Skeletal muscle tissue (tissue), 4 donors: ENCODE results near the gene UBE2H. TPM values are rescaled to one million over a fixed set of nuclear protein-coding genes. Genes with fewer than 3 reads are reported as not detected.
A peak's percentile ranks its signal among the peaks of the same experiment; 100 is the strongest.

Source experiments
- H3K27ac ChIP-seq: one replicate; pipeline ENCODE4 v1.7.0; 2013; ENCODE audit warnings: mild to moderate bottlenecking, low read depth, low read length, inconsistent platforms
- H3K27me3 ChIP-seq, 3 donors: one replicate each; pipeline ENCODE4 v1.7.0; 2013; ENCODE audit warnings: low read length in 3 of 3; ENCODE audit not compliant: control insufficient read depth in 3 of 3, insufficient read depth in 3 of 3
- H3K36me3 ChIP-seq, 3 donors: one replicate each; pipeline ENCODE4 v1.7.0; 2013; ENCODE audit warnings: low read length in 3 of 3; ENCODE audit not compliant: control insufficient read depth in 3 of 3, insufficient read depth in 3 of 3
- H3K4me1 ChIP-seq, 3 donors: one replicate each; pipeline ENCODE4 v1.7.0; 2013; ENCODE audit warnings: low read length in 3 of 3, mild to moderate bottlenecking in 3 of 3; ENCODE audit not compliant: control insufficient read depth in 3 of 3, insufficient read depth in 3 of 3
- H3K4me3 ChIP-seq, 3 donors: one replicate each; pipeline ENCODE4 v1.7.0; 2013; ENCODE audit warnings: low read length in 3 of 3
- H3K9ac ChIP-seq, 3 donors: one replicate each; pipeline ENCODE4 v1.7.0; 2013; ENCODE audit warnings: low read length in 3 of 3, mild to moderate bottlenecking in 3 of 3, moderate library complexity in 2 of 3, low read depth in 1 of 3
- H3K9me3 ChIP-seq, 3 donors: one replicate each; pipeline ENCODE4 v1.7.0; 2013; ENCODE audit warnings: low read length in 3 of 3; ENCODE audit not compliant: control insufficient read depth in 3 of 3
- total RNA-seq: library from RNA; depleted of rRNA; stranded (reverse); fragments of >200 nt; gene quantifications from one replicate; pipeline ENCODE4 v1.2.3, GENCODE V29; 2014
- donor health status: Osteomylitis.

The UBE2H gene
- total RNA-seq, 1 donor from 2014 or later: 61.6 TPM

GRCh38 chr7:129884495-129884894 lies 68.3 kb downstream of the UBE2H start:
- no peaks in the 10 kb centered on the region for H3K9me3 ChIP-seq
- H3K4me1 ChIP-seq: peaks cover 3 to 4% (median 3%) of the 10 kb centered on the region in 3 donors
- H3K4me3 ChIP-seq: no peak overlapping the region
- no peaks in the 10 kb centered on the region for H3K27me3 ChIP-seq
- no peak overlapping the region for H3K27ac ChIP-seq
- no peak overlapping the region for H3K9ac ChIP-seq
- peaks cover 0 to 5% (median under 1%) of the 10 kb centered on the region in 3 donors for H3K36me3 ChIP-seq

DNA sequence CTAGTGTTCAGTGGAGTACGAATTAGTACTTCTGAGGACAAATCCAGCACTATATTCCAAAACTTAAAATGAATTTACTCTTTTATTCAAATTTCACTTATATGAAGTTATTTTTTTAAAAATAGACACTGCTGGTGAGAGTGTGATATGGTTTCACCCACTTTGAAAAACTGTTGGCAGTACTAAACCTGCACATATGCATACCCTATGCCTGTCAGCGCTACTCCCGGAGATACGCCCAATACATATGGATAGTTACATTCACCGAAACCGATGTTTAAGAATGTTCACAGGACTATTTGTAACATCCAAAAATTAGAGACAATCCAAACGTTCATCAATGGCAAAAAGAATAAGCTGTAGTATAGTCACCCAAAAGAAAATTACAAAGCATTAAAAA lies 69.6 kb downstream of the UBE2H start:
- Histone ChIP-seq H3K27ac (no peak overlapping the region), H3K36me3 (peaks cover 0 to 9% (median 9%) of the 10 kb centered on the region in 3 donors), H3K9ac (no peak overlapping the region), H3K9me3 (no peaks in the 10 kb centered on the region), H3K4me1 (peaks cover 3 to 4% (median 3%) of the 10 kb centered on the region in 3 donors), H3K27me3 (no peaks in the 10 kb centered on the region), H3K4me3 (no peak overlapping the region)

DNA sequence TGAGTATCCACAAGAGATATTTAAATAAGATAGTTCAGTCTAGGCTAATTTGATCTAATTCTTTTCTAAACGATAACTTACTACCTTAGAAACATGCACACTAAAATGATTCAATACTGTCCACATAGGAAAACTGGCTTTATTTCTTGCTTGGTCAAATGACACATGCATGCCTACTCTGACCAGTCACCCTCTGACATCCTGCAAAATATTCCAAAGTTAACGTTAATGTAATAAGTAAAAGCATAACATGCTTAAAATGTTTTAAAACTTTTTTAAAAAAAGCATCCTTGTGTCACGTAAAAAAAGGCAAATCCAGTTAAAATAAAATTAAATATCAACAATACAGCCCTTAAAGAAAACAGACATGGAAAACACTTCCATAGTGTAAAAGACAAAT lies 70.2 kb downstream of the UBE2H start:
- Histone ChIP-seq H3K9ac (no peak overlapping the region), H3K36me3 (peaks cover 0 to 15% (median 9%) of the 10 kb centered on the region in 3 donors), H3K4me3 (no peak overlapping the region), H3K27me3 (no peaks in the 10 kb centered on the region), H3K4me1 (peaks cover 4 to 9% (median 9%) of the 10 kb centered on the region in 3 donors), H3K9me3 (no peaks in the 10 kb centered on the region), H3K27ac (no peak overlapping the region)

DNA sequence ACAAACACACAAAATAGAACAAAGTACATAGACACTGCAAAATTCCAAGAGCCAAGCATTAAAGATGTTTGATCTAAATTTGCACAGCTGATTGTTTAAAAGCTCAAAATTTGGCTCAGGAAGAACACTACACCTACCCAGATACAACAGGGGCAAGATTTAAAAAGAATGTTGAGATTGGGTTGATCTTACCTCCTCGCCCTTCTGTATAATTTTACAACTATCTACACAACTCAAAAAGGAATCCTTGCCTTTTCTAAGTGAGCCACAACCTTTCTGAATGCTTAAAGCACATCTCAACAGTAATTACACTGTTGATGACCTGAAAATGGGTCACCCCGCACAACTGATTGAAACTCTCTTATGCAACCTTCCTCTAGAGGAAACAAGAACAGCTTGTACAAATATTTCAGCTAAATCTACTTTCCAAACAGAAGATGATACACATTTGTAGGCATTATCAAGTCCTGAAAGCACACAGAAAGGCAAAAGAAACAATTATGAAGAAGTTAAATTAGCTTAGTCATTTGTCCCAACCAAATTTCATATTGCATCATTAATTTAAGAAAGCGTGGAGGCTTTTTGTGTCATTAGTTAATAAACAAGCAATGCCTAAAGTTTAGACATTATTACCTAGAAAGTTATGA lies 75.5 kb downstream of the UBE2H start:
- H3K27ac ChIP-seq: no peak overlapping the region
- H3K4me3 ChIP-seq: no peak overlapping the region
- H3K4me1 ChIP-seq: peaks cover 8 to 20% (median 18%) of the 10 kb centered on the region in 3 donors
- H3K9ac ChIP-seq: no peak overlapping the region
- no peaks in the 10 kb centered on the region for H3K9me3 ChIP-seq
- H3K36me3 ChIP-seq: peaks cover 0 to 21% (median 9%) of the 10 kb centered on the region in 3 donors
- no peaks in the 10 kb centered on the region for H3K27me3 ChIP-seq

- peak overlapping the region in 2 of 3 donors; percentile 8 to 34 for H3K9ac ChIP-seq
- no peaks in the 10 kb centered on the region for H3K27me3 ChIP-seq
- peaks cover 0 to 20% (median 9%) of the 10 kb centered on the region in 3 donors for H3K36me3 ChIP-seq
- H3K4me1 ChIP-seq: peaks cover 8 to 25% (median 18%) of the 10 kb centered on the region in 3 donors
- peak overlapping the region in 2 of 3 donors; percentile 15 to 19 for H3K4me3 ChIP-seq
- no peaks in the 10 kb centered on the region for H3K9me3 ChIP-seq
- peak overlapping the region; percentile 46 for H3K27ac ChIP-seq
These were observed 76.9 kb downstream of the UBE2H start for GRCh38 chr7:129875745-129876411.

- Histone ChIP-seq H3K36me3 (peaks cover 0 to 16% (median 9%) of the 10 kb centered on the region in 3 donors), H3K4me1 (peaks cover 8 to 27% (median 18%) of the 10 kb centered on the region in 3 donors), H3K4me3 (no peak overlapping the region), H3K27ac (no peak overlapping the region), H3K9me3 (no peaks in the 10 kb centered on the region), H3K9ac (no peak overlapping the region), H3K27me3 (no peaks in the 10 kb centered on the region)
These were observed 77.6 kb downstream of the UBE2H start for GRCh38 chr7:129875160-129875559.

- H3K9me3 ChIP-seq: no peaks in the 10 kb centered on the region
- H3K4me1 ChIP-seq: peaks cover 8 to 28% (median 18%) of the 10 kb centered on the region in 3 donors
- no peak overlapping the region for H3K4me3 ChIP-seq
- no peaks in the 10 kb centered on the region for H3K27me3 ChIP-seq
- no peak overlapping the region for H3K27ac ChIP-seq
- H3K9ac ChIP-seq: no peak overlapping the region
- peaks cover 0 to 16% (median 9%) of the 10 kb centered on the region in 3 donors for H3K36me3 ChIP-seq
These were observed 78.0 kb downstream of the UBE2H start for GRCh38 chr7:129874722-129875121.

GRCh38 chr7:129872054-129872453 lies 80.7 kb downstream of the UBE2H start:
- Histone ChIP-seq H3K4me1 (peaks cover 2 to 21% (median 13%) of the 10 kb centered on the region in 3 donors), H3K27ac (no peak overlapping the region), H3K36me3 (peaks cover 0 to 7% (median 0%) of the 10 kb centered on the region in 3 donors), H3K9me3 (no peaks in the 10 kb centered on the region), H3K4me3 (no peak overlapping the region), H3K27me3 (no peaks in the 10 kb centered on the region), H3K9ac (no peak overlapping the region)

GRCh38 chr7:129870668-129871067 lies 82.1 kb downstream of the UBE2H start:
- H3K4me1 ChIP-seq: peaks cover 6 to 21% (median 15%) of the 10 kb centered on the region in 3 donors
- H3K9me3 ChIP-seq: no peaks in the 10 kb centered on the region
- no peak overlapping the region for H3K9ac ChIP-seq
- no peak overlapping the region for H3K4me3 ChIP-seq
- peaks cover 0 to 5% (median 0%) of the 10 kb centered on the region in 3 donors for H3K36me3 ChIP-seq
- no peaks in the 10 kb centered on the region for H3K27me3 ChIP-seq
- H3K27ac ChIP-seq: no peak overlapping the region

DNA sequence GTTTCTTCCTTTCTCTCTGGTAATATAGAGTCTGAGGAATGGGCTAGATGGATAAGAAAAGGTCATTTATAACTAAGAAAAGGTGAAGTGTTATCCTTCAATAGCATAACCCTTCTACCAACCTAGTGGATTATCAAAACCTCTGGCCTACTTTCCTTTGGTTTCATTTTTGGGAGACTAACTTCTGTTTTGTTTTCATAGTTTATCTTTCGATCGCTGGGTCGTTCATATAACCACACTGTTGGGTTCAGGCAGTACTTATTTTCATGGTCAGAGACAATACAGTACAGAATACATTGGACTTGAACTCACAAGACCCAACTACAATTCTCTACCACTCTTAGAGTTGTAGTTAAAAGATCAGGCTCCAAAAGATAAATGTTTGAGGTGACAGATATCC lies 86.5 kb downstream of the UBE2H start:
- H3K27me3 ChIP-seq: no peaks in the 10 kb centered on the region
- H3K9ac ChIP-seq: no peak overlapping the region
- H3K36me3 ChIP-seq: no peaks in the 10 kb centered on the region
- H3K4me1 ChIP-seq: peaks cover 44 to 58% (median 46%) of the 10 kb centered on the region in 3 donors
- H3K9me3 ChIP-seq: no peaks in the 10 kb centered on the region
- H3K4me3 ChIP-seq: peak overlapping the region in 1 of 3 donors; percentile 18
- H3K27ac ChIP-seq: no peak overlapping the region
